Measurements from ENCODE around the gene LRP2. TPM values are rescaled to one million over a fixed set of nuclear protein-coding genes. Genes with fewer than 3 reads are reported as not detected.

LRP2 gene
- total and polyA plus RNA-seq, 2 of the 8 experiments (the other 6 are each of a cell fraction or from before 2014, with no cell fraction given): 2.0 to 2.9 TPM

GRCh38 chr2:169087757-169088379 is 274.5 kb downstream of the LRP2 start:
- Histone ChIP-seq H3K27me3 (replicated peaks in 1 of 4; ENCODE audit: control insufficient read depth in 3 of 4, extremely low read depth in 1 of 4, insufficient read depth in 3 of 4, low read length in 3 of 4) (no peaks in the 10 kb centered on the region), H2AFZ (ENCODE audit: low read length) (peak overlapping the region; percentile 93; the same call in 1 of the 2 replicates), H3K27ac (ENCODE audit: low read depth, low read length) (no peak overlapping the region), H2BK12ac (ENCODE audit: low read depth, low read length) (no peak overlapping the region), H3K4me3 (ENCODE audit: extremely low read depth in 1 of 4, insufficient read depth in 2 of 4, low read depth in 3 of 4, low read length in 4 of 4) (no peak overlapping the region), H4K91ac (replicated peaks; ENCODE audit: insufficient read length, low read length) (no peak overlapping the region), H3K56ac (replicated peaks; ENCODE audit: insufficient read length, low read depth, low read length) (no peak overlapping the region), H4K20me1 (replicated peaks in 1 of 2; ENCODE audit: control insufficient read depth in 1 of 2, insufficient read depth in 2 of 2, low read length in 2 of 2) (no peaks in the 10 kb centered on the region), H3K79me1 (ENCODE audit: low read depth, low read length) (no peaks in the 10 kb centered on the region), H3K9ac (replicated peaks in 1 of 4; ENCODE audit: extremely low read depth in 1 of 4, low read depth in 3 of 4, low read length in 3 of 4) (no peak overlapping the region), H3K9me3 (ENCODE audit: insufficient read depth in 2 of 2, low read depth in 1 of 2, low read length in 1 of 2) (no peaks in the 10 kb centered on the region), H2AK5ac (ENCODE audit: low read depth, low read length) (no peak overlapping the region), H3K23me2 (ENCODE audit: low read depth, low read length) (no peaks in the 10 kb centered on the region), H2BK15ac (ENCODE audit: low read length) (no peak overlapping the region), H3K4me2 (ENCODE audit: insufficient read depth in 1 of 2, low read depth in 2 of 2, low read length in 2 of 2) (no peak overlapping the region), H3K4me1 (replicated peaks in 1 of 4; ENCODE audit: control insufficient read depth in 3 of 4, insufficient read depth in 4 of 4, low read length in 3 of 4) (0 out of 7 replicates have a peak, but pooled peaks cover 0 to 3% (median 0%) of the 10 kb centered on the region in 4 experiments), H3K18ac (ENCODE audit: extremely low read depth, low read length) (no peak overlapping the region), H4K5ac (ENCODE audit: insufficient read length, low read depth, low read length) (no peak overlapping the region), H3K79me2 (ENCODE audit: control insufficient read depth in 1 of 2, insufficient read depth in 2 of 2, low read length in 2 of 2) (no peaks in the 10 kb centered on the region), H3K36me3 (ENCODE audit: control insufficient read depth in 2 of 4, insufficient read depth in 4 of 4, low read length in 3 of 4) (no peaks in the 10 kb centered on the region), H2BK5ac (ENCODE audit: low read depth, low read length) (no peak overlapping the region), H2BK20ac (ENCODE audit: low read length) (no peak overlapping the region), H3K23ac (ENCODE audit: insufficient read length) (no peak overlapping the region), H3K14ac (ENCODE audit: insufficient read length) (no peak overlapping the region), H2BK120ac (replicated peaks; ENCODE audit: low read depth, low read length) (no peak overlapping the region), H4K8ac (ENCODE audit: extremely low read depth, insufficient read depth, low read length) (no peak overlapping the region), H3K4ac (replicated peaks; ENCODE audit: insufficient read length, low read depth, low read length) (no peak overlapping the region)
- TF ChIP-seq KDM4A (IDR thresholded peaks at IDR 0.05; ENCODE audit: low read depth, low read length, severe bottlenecking): no peak
- TF ChIP-seq HDAC2 (IDR thresholded peaks at IDR 0.05; ENCODE audit: borderline replicate concordance in 1 of 2, low read depth in 2 of 2, low read length in 2 of 2): no peak
- TF ChIP-seq SIRT6 (IDR thresholded peaks at IDR 0.05; ENCODE audit: low read length): no peak
- no peak for TF ChIP-seq RXRA (IDR thresholded peaks at IDR 0.05; ENCODE audit: insufficient read depth, low read depth, low read length)
- TF ChIP-seq RAD21 (IDR thresholded peaks at IDR 0.05 in 1 of 2, conservative IDR thresholded peaks at IDR 0.05 in 1 of 2; ENCODE audit: low read depth in 2 of 2, low read length in 2 of 2): peak in 1 of 2 experiments; percentile 34; a peak in 1 of 4 replicates
- no peak for TF ChIP-seq JUND (IDR thresholded peaks at IDR 0.05; ENCODE audit: low read length)
- TF ChIP-seq CTCF (IDR thresholded peaks at IDR 0.05; ENCODE audit: control extremely low read depth in 1 of 3, insufficient read depth in 1 of 3, low read depth in 1 of 3, low read length in 3 of 3): peak in 2 of 3 experiments; percentile 25 to 38; a peak in 2 of 4 replicates
- TF ChIP-seq MAFK (IDR thresholded peaks at IDR 0.05; ENCODE audit: low read depth, low read length): no peak
- no peak for TF ChIP-seq EZH2 (IDR thresholded peaks at IDR 0.05; ENCODE audit: low read depth, low read length, severe bottlenecking)
- no peak for FAIRE-seq
- WGBS, 2 experiments (ENCODE audit: extremely low coverage in 1 of 2, insufficient coverage in 1 of 2, insufficient read length in 1 of 2, insufficient replicate concordance in 2 of 2, low coverage in 1 of 2, low lambda C conversion rate in 2 of 2, missing lambda C conversion rate in 1 of 2): 61% methylated on average over 6 of the region's 6 CpGs; no CpG with 5 or more reads in 1 of the 2 experiments
- CTCF ChIA-PET (ENCODE audit: partially characterized antibody): interaction anchor here (0.6 to 1.8 kb wide), 10 partner anchors 9 to 126 kb away, joined by 3 to 5 read pairs (median 3); no protein-coding TSS in a partner anchor
- POLR2A ChIA-PET (ENCODE audit: partially characterized antibody): no interaction called here
- no peak for DNase-seq (ENCODE audit: low read depth in 1 of 2, low spot score in 2 of 2)

Data from H1 (cell line).